ENCODE data around the gene SURF4. TPM values are rescaled to one million over a fixed set of nuclear protein-coding genes. Genes with fewer than 3 reads are reported as not detected.

The SURF4 gene
- total RNA-seq, 1 experiment from 2014 or later: 134 TPM

- H3K9me2 ChIP-seq (ENCODE audit: insufficient read depth): no peaks in the 10 kb centered on the region
- no peaks in the 10 kb centered on the region; the same call in 1 of the 2 replicates for H4K20me1 ChIP-seq (ENCODE audit: insufficient read depth)
- H3K9ac ChIP-seq (ENCODE audit: low read length): 0 out of 2 replicates have a peak overlapping the region, but pooled peaks have one; percentile 97
- DNase-seq (ENCODE audit: low read depth, low spot score) (no peak), ATAC-seq (no peak)
- H3K27me3 ChIP-seq (ENCODE audit: insufficient read depth, low read length): no peaks in the 10 kb centered on the region
- CTCF ChIA-PET: interaction anchor here (1.7 kb wide), 1 partner anchor 148 kb away, joined by 5 read pairs; no protein-coding TSS in a partner anchor
- RAD21 ChIA-PET (ENCODE audit: low non-redundant PET in 1 of 2, low total read pairs in 2 of 2, uncharacterized antibody in 2 of 2, unreplicated experiment in 2 of 2): no interaction called here
- TF ChIP-seq ZNF274 (IDR thresholded peaks at IDR 0.05; ENCODE audit: low read depth, low read length) (no peak), EZH2phosphoT487 (IDR thresholded peaks at IDR 0.05; ENCODE audit: borderline replicate concordance) (no peak), ELF1 (IDR thresholded peaks at IDR 0.05; ENCODE audit: borderline replicate concordance, low read depth) (no peak), POLR2AphosphoS5 (IDR thresholded peaks at IDR 0.05; ENCODE audit: low read depth, low read length) (no peak), JUND (IDR thresholded peaks at IDR 0.05) (no peak), REST (IDR thresholded peaks at IDR 0.05; ENCODE audit: low read depth) (no peak)
- H3K9me3 ChIP-seq (ENCODE audit: control insufficient read depth in 1 of 2, insufficient read depth in 1 of 2, low read depth in 1 of 2, low read length in 2 of 2): no peaks in the 10 kb centered on the region
- peak overlapping the region; percentile 21; the same call in 1 of the 2 replicates for H3K27ac ChIP-seq (ENCODE audit: low read depth, low read length)
- BruUV-seq (replicated peaks): no TSS peak
- peaks cover 34 to 42% of the 10 kb centered on the region in 2 experiments; a peak in 3 of 4 replicates for H3K36me3 ChIP-seq (ENCODE audit: control insufficient read depth in 1 of 2, insufficient read depth in 2 of 2, low read length in 2 of 2)
- H3K4me3 ChIP-seq (replicated peaks in 1 of 2; ENCODE audit: low read depth in 1 of 2, low read length in 2 of 2): peak overlapping the region; percentile 91 to 99; a peak in 3 of 4 replicates
- H3K79me2 ChIP-seq (ENCODE audit: insufficient read depth, low read length): peaks cover 44% of the 10 kb centered on the region
- no peak overlapping the region for H2AFZ ChIP-seq (ENCODE audit: low read depth, low read length, poor library complexity, severe bottlenecking)
- H3K4me1 ChIP-seq (ENCODE audit: control insufficient read depth in 1 of 2, insufficient read depth in 2 of 2, low read length in 2 of 2): peaks cover 12 to 32% of the 10 kb centered on the region in 2 experiments
- POLR2A ChIA-PET: no interaction called here
- peak overlapping the region; percentile 99 for H3K4me2 ChIP-seq (ENCODE audit: low read length)
- intact Hi-C loops (cut with micrococcal nuclease): no loop called here
Observed at GRCh38 chr9:133334161-133334560, 41.7 kb downstream of the SURF4 start.

Measured in HCT116 (cell line).